ENCODE results near the gene UBE3C.
"Not testable (repeated sequence)": the region's sequence is repeated elsewhere in the genome, so short reads cannot be mapped to it uniquely, and the experiment has no call there.

The UBE3C gene

DNA sequence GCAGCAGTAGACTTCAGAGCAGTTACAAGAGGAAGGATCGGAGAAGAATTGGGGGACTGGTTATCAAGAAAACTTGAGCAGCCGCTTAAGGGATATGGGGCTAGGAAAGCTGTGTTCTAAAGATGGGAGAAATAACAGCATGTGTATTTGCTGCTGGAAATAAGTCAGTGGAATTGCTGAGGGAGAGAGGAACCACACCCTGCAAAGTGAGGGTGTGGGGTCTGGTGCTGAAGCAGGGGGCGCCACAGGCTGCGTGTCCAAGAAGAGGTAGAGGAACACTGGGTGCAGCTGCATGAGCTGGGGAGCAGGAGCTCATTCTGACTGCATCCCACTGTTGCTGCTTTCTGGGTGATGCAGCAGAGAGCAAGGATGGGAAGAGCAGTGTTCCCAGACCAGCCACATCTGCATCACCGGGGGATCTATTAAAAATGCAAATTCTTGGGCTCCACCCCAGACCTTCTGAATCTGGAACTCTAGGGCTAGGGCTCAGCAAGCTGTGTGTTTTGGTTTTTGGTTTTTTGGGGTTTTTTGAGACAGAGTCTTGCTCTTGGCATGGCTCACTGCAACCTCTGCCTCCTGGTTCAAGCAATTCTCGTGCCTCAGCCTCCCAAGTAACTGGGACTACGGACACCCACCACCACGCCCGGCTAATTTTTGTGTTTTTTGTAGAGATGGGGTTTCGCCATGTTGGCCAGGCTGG is 101.0 kb downstream of the UBE3C start:
- DNase-seq (ENCODE audit: low spot score): no peak

DNA sequence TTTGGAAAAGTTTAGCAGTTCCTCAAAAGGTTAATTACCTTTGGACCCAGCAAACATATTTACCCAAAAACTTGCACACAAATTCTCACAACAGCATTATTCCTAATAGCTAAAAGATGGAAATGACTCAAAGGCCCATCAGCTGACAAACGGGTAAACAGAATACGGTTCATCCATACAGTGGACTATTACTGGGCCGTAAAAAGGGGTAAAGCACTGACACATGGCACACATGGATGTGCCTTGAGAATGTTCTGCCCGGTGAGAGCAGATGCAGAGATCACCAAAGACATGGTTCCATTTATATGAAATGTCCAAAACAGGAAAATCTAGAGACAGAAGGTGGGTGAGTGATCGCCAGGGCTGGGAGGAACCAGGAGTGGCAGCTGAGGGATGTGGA is 102.9 kb downstream of the UBE3C start:
- DNase-seq (ENCODE audit: low spot score): no peak

DNA sequence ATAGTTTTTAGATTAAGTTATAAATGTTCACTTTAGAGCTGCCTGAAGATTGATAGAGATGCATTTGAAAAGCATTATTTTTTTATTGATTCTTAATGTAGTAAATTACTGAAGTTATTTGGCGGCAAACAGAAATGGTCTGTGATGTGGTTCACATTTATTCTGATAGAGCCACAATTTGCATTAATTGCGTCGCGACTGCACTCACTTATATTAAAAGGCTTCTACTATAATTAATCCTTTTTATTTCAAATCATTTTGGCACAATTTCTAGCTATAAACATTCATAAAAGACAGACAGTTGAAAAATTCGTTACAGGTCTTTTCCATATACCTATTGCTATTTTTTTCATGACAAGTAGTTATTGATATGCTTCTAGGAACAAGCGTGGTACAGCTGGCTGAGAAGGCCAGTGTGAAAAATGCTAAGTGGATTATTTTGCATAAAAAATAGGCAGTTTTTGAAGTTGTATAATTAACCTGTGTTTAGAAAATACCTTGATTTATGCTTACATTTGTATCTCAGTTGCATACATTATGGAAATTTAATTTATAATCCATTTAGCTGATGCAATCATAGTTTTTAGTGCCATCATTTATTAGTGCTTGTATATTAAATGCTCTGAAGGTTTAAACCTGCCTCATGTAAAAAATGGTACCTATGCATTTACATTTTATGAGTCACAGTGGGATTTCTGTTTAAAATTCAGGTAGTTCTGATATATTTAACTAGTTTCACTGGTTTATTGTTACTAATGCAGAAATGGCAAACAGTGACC is 106.0 kb downstream of the UBE3C start:
- no peak for DNase-seq (ENCODE audit: low spot score)

DNA sequence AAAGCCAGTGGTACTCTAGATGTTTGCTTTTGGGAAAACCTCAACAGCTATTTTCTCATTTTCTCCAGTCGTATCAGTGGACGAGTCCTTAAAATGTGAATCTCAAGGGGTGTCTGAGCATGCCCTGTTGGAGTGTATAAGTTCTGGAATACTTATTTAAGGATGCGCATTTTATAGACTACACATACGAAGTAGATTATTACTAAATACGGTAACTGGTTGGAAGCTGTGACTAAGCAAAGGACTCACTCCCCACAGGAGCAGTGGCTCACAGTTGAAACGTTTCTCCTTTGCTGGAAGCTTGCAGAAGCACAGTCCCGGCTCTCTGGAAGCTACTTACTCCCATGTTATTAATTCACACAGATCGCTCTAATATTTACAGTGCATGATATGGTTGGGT is 107.3 kb downstream of the UBE3C start:
- no peak for DNase-seq (ENCODE audit: low spot score)

DNA sequence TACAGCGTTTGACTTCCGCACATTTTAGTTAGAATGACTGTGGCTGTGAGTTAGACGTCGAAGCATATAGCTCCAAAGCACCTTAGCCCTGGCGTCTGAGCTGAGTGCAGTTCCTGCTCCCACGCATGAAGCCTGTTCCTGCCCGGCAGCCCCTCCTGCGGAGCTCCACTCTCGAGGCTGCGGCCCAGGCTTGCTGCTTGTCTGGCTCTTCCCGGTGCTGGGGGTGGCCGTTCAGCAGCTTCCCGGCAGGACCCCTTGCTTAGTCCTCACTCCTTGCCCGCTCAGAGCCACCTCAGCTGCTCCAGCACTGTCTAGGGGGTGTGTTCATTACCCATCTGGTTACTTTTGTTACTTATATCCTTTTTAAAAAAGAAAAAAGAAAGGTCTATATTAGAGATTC is 109.9 kb downstream of the UBE3C start:
- DNase-seq (ENCODE audit: low spot score): no peak

DNA sequence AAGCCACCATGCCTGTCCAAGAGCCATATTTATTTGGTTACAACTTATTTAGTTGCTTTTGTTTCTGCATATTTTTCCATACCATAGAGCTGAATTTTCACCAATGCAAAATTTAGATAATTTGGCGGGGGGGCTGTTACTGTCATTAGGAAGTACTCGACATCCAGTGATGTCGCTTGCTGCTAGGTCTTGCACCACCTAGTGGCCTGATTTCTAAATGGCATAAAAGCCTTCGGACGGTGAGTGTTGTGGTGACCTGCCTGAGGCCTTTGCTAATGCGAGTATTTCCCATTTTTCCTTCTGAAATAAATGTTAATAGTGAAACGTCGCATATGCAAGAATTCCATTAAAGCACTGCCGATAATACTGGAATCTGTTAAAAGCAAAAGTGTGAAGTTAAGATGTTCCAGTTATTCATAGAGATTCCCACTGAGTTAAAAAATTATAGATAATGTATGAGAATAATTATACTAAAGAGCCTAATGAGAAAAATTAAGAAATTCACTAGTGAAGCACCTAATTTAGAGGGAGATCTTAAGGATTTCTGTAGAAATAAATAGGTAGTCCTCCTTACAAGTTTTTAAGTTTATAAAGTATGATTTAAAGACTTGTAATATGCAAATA is 112.0 kb downstream of the UBE3C start:
- DNase-seq (ENCODE audit: low spot score): peak; percentile 68

DNA sequence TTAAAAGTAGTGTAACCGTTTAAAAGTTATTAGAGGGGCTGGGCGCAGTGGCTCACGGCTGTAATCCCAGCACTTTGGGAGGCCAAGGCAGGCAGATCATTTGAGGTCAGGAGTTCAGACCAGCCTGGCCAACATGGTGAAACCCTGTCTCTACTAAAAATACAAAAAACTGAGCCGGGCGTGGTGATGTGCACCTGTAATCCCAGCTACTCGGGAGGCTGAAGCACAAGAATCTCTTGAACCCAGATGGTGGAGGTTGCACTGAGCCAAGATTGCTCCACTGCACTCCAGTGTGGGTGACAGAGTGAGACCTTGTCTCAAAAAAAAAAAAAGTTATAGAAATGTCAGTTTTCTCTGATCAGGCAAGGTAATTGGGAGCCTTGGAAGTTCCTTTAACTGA is 113.1 kb downstream of the UBE3C start:
- not testable (repeated sequence) for DNase-seq (ENCODE audit: low spot score)

DNA sequence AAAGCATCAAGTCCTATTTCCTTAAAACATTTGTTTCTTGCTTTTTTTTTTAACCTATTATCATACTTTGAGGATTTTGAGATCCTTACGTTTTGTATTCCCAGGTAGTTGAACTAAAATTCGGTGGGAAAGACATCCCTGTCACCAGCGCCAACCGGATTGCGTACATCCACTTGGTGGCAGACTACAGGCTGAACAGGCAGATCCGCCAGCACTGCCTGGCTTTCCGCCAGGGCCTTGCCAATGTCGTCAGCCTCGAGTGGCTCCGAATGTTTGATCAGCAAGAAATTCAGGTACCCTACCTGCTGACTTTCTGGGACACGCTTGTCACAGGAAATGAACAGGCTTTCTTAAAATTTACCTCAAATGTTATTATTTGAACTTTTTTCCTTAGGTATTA is 115.1 kb downstream of the UBE3C start:
- DNase-seq (ENCODE audit: low spot score): no peak

DNA sequence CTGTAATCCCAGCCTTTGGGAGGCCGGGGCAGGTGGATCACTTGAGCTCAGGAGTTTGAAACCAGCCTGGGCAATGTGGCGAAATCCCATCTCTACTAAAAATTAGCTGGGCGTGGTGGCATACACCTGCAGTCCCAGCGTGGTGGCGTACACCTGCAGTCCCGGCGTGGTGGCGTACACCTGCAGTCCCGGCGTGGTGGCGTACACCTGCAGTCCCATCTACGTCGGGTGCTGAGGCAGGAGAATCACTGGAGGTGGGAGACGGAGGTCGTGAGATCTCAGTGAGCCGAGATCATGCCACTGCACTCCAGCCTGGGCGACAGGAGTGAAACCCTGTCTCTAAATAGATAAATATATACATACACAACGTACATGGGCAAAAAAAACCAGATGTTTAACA is 116.1 kb downstream of the UBE3C start:
- not testable (repeated sequence) for DNase-seq (ENCODE audit: low spot score)

DNA sequence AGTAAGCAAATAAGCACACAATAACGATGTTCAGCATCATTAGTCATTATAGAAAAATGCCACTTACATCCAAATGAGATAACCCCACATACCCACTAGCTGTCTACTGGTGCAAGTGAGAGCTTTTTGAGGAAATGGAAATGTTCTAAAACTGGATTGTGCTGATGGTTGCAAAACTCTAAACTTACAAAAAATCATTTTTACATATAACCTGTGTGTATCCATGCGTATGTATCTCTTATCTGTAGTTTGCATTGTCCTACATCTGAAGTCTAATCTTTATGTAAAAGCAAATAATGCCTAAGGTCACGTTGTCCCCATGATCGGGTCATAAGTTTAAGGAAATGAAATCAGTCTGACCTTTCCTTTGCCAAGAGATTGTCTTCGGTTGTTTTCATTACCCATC is 116.5 kb downstream of the UBE3C start:
- no peak for DNase-seq (ENCODE audit: low spot score)

DNA sequence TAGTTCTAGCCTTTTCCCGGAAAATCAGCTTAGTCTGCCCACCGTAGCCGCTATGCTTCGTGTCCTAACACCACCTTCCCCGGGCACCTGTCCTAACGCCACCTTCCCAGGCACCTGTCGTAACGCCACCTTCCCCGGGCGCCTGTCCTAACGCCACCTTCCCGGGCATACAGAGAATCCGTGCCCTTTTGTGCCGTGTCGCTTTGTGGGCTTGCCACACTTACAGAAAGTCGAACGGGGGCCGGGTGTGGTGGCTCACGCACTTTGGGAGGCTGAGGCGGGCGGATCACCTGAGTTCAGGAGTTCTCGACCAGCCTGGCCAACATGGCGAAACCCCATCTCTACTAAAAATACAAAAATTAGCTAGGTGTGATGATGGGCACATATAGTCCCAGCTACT is 124.4 kb downstream of the UBE3C start:
- no peak for DNase-seq (ENCODE audit: low spot score)

DNA sequence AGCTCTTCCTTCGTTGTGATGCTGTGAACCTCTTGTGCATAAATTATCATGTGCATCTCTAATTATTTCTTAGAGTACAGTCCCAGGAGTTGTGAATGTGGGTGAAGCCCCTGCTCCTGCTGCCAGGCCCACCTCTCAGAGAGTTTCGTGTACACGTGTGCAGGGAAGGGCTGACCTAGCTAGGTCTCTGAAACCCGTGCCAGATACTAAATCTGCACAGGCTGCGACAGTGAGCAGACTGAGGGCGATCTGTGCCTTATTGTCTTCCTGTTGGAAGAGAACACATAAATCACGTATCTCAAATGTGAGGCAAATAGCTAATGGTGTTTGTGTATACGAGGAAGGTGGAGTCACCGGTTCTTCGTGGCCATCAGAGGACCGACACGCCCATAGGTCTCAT is 126.3 kb downstream of the UBE3C start:
- DNase-seq (ENCODE audit: low spot score): no peak

DNA sequence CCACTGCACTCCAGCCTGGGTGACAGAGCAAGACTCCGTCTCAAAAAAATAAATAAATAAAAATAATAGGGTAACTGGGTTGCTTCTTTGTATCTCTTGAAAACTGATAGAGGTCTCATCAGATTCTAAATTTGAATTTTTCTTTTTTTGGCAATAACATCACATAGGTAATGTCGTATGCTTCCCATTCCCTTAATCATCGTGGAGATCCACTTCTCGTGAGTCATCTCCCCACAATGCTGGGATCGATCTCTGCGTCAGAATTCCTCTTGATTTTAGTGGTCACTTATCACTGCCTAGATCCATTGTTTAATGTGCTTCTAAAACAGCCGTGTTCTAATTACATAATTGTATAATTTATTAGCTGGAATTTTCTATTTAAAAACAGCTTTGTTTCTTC is 127.5 kb downstream of the UBE3C start:
- no peak for DNase-seq (ENCODE audit: low spot score)

DNA sequence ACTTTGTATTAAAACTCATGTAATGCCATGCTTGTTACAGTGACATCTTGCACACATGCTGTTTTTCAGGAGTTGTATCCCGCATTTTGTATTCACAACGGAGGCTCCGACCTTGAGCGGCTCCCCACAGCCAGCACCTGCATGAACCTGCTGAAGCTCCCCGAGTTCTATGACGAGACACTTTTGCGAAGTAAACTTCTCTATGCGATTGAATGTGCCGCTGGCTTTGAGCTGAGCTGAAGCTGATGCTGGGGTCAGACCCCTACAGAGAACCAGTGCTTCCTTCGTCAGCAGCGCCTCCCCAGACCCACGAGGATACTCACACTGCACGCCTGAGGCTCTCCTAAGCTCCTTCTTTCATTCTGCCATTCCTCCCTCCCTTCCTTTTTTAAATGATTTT is 128.8 kb downstream of the UBE3C start:
- no peak for DNase-seq (ENCODE audit: low spot score)

DNA sequence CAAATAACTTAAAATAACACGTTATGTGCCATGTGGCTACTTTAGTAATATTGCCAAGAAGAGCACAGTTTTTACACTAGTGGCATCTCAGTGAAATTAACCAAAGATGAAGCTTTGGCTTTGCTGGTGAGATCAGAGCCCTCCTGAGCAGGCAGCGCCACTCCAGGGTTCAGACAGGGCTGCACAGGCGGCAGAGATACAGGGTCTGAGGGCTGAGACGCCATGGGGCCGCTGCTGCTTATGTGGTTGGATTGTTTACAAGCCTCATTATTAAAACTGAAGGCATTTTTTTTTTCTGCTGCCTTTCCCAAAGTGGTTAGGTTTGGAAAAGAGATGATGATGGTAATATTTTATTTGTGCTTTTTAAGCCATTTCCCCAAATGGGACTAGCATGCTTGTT is 129.2 kb downstream of the UBE3C start:
- no peak for DNase-seq (ENCODE audit: low spot score)

DNA sequence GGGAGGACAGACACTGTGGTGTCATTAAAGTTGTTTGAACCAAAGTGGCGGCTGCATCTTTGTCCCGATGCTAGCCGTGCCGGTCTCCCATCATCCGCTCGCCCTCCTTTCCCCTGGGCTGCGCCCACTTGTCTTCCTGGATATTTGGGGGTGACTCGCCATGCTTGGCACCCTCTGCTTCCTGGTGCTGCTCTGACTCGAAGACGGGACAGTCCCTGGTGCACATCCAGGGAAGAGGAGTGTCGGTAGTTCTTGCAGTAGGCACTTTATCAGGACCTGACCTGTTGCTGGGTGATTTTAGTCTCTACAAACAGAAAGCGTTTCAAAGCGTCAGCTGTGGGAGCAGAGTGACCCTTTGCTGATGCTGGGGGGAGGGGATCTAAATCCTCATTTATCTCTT is 129.8 kb downstream of the UBE3C start:
- DNase-seq (ENCODE audit: low spot score): no peak

DNA sequence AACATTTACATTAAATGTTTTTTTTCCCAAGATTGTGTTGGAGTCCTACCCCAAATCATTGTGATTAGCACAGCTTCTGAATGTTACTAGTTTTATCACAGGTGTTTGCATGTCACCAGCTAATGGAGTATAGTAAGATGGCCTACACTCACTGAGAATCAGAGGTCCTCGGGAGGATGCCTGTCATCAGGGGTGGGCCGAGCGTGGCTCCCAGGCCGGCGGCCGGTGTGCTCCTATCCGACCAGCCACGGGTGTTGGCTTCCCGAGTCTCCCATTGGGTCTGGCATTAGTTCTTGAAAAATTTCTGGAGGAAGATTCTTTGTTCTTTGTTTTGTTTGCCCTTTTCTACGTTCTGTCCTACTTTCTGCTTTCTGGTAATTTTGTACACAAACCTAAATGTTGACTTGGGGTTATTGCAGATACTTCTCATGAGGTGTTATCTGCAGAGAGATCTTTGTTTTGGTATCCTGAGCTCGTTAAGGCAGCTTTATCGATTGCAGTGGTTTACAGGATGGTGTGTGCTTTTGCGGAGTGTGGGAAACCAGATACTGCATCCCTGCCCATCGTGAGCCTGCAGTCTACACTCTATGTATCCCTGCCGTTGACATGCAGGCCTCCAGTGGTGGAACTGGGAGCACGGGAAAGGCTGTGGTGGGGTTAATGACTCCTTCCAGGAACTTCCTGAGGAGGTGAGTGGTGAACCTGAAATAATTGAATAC is 130.8 kb downstream of the UBE3C start:
- no peak for DNase-seq (ENCODE audit: low spot score)

DNA sequence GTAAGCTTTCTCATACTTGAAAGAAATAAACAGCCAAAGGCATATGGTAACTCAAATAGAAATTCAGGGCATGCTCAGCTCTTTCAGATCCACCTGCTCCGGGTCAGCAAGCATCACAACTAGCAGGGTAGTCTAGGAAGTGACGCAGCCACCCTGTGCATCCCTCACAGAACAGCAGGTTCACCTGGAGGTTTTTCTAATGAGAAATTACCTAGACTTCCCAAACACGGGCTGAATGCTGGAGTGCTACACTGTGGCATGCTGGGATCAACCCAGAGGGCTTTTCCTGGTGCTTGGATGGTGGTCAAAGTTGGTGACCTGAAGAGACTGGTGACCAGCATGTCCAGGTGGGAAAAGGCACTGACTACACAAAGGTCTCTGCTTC is 131.3 kb downstream of the UBE3C start:
- DNase-seq (ENCODE audit: low spot score): no peak

DNA sequence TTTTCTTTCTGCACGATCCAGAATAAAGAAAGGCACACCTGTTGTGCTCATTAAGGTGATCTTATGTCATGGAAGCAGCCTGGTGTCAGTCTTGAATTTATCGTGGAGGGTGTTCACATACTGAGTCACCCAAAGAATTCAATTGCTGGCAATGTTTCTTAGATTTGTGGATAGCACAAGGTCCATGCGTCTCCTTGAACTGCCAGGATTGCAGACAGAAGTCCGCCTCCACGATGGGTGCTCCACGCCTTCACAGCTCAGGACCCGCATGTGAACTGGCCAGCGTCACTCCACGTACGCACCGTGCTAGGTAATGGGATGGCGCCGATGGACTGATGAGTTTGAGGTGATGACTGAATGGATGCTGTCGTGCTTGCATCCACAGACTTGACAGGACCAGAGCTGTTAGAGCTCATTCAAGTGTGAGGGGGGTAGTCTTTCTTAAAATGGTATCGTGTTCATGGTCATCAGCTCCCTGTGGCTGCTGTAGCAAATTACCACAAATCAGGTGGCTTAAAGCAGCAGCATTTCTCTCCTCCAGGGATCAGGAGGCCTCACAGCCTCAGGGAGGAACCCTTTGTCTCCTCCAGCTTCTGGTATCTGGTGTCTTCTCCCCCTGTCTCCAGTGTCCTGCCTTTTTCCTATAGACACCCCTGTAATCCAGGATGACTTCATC is 132.7 kb downstream of the UBE3C start:
- no peak for DNase-seq (ENCODE audit: low spot score)

DNA sequence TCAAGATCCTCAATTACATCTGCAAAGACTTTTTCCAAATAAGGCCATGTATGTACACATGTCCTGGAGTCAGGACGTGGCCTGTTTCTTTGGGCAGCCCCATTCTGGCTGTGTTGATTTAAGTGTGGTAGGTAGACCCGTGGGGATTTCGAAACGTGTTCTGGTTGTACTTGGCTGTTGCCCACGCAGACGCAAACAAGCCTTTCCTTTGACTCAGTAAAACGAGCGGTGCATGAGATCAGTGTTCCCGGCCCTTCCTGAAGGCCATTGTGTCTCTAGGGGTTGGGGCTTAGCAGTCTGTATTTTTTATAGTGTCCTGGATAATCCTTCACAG is 133.2 kb downstream of the UBE3C start:
- DNase-seq (ENCODE audit: low spot score): no peak

DNA sequence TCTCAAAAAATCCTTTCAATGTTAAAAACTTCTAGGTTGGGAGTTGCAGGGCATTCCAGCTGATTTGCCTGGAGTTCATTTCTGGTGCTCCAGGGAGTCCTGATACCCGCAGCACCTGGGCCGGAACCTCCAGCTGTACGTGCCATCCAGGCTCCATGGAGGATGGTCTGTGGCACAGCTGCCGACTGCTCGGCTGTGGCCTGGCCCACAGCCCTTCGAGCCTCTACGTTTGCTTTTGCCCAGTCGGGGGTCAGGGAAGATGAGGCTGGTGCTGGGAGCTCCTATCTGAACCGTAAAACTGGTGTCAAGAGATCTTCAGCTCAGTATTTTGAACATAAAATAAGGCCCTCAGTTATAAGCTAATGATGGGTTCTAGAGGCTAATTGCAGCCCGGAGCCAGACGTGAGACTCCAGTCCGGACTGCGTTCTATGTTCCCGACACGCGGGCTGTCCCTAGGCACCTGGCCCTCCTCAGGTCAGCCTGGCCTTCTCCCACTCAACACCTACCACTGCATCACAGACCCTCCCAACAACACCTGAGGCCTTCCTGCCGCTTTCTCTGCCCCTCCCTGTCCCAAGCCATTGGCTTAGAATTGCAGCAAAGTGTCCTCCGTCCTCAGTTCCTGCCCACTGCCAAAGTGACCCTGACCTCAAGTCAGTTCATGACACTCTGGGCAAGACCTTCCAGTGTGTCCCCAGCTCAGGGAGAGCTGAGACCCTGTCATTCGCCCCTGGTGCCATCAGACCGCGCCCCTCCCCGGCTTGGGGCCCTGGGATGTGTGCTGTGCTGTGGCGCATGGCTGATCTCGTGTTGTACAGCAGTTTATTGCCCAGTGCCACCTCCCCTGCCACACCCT is 133.9 kb downstream of the UBE3C start:
- DNase-seq (ENCODE audit: low spot score): no peak

Data from activated CD4-positive, alpha-beta T cell treated with anti-CD3 and anti-CD28 coated beads, Interleukin-2, Interleukin-4, amounts not matched to agents 100 ng/mL and 50 ng/mL, durations not matched to agents 16 hours and 8 hours (primary cell).